SKM-1 (cell line): ENCODE data around the gene RNF141.

Experiments used
- DNase-seq: peaks from one replicate; lab custom pipeline; 2025; ENCODE audit not compliant: unreplicated experiment; lab: John Stamatoyannopoulos, UW

Gene RNF141

GRCh38 chr11:10498426-10499250, 42.3 kb downstream of the RNF141 start:
- no peak for DNase-seq

- no peak for DNase-seq
These were observed 43.0 kb downstream of the RNF141 start for GRCh38 chr11:10498022-10498400.

GRCh38 chr11:10497371-10498021, 43.5 kb downstream of the RNF141 start:
- DNase-seq = no peak

- DNase-seq = no peak
These were observed 44.6 kb downstream of the RNF141 start for GRCh38 chr11:10496296-10496936.

- no peak for DNase-seq
These were observed 45.6 kb downstream of the RNF141 start for GRCh38 chr11:10495464-10495786.

GRCh38 chr11:10494636-10495463, 46.1 kb downstream of the RNF141 start:
- no peak for DNase-seq

- no peak for DNase-seq
These were observed 47.8 kb downstream of the RNF141 start for GRCh38 chr11:10493041-10493663.

GRCh38 chr11:10492084-10492483, 48.9 kb downstream of the RNF141 start:
- no peak for DNase-seq

GRCh38 chr11:10490398-10491241, 50.4 kb downstream of the RNF141 start:
- DNase-seq = no peak

- DNase-seq = no peak
These were observed 51.0 kb downstream of the RNF141 start for GRCh38 chr11:10490032-10490397.

GRCh38 chr11:10488934-10489691, 51.9 kb downstream of the RNF141 start:
- no peak for DNase-seq

- DNase-seq = no peak
These were observed 52.7 kb downstream of the RNF141 start for GRCh38 chr11:10488121-10488933.

GRCh38 chr11:10487002-10487647, 53.9 kb downstream of the RNF141 start:
- DNase-seq = no peak

GRCh38 chr11:10486161-10486840, 54.7 kb downstream of the RNF141 start:
- DNase-seq = no peak

GRCh38 chr11:10485646-10486045, 55.3 kb downstream of the RNF141 start:
- DNase-seq = no peak

- no peak for DNase-seq
These were observed 56.4 kb downstream of the RNF141 start for GRCh38 chr11:10484461-10485180.

GRCh38 chr11:10483584-10483983, 57.4 kb downstream of the RNF141 start:
- no peak for DNase-seq
